Spleen (tissue), 11 donors: Measurements from ENCODE around the gene METTL4. TPM values are rescaled to one million over a fixed set of nuclear protein-coding genes. Genes with fewer than 3 reads are reported as not detected.

Source experiments
- DNase-seq: peaks from one replicate; pipeline ENCODE4 v3.0.0-alpha.2; 2020
- H3K27ac ChIP-seq, 8 donors: fragments of 200-600 bp; sonication (generic) in 7 of 8; 1 replicate in 4 of 8; 2 replicates in 4 of 8; pipeline versions ENCODE4 v1.5.0 to v1.8.0; 2016 to 2021; ENCODE audit warnings: inconsistent platforms in 4 of 8, mild to moderate bottlenecking in 4 of 8, moderate library complexity in 1 of 8
- H3K27me3 ChIP-seq, 7 donors: fragments of 200-600 bp; sonication (generic) in 6 of 7; replicated peaks in 1 of 7; 1 replicate in 4 of 7; 2 replicates in 3 of 7; pipeline versions ENCODE4 v1.5.0 to v1.8.0; 2016 to 2021; ENCODE audit warnings: inconsistent platforms in 3 of 7, mild to moderate bottlenecking in 1 of 7
- H3K36me3 ChIP-seq, 6 donors: fragments of 200-600 bp; sonication (generic) in 5 of 6; 1 replicate in 4 of 6; 2 replicates in 2 of 6; pipeline versions ENCODE4 v1.5.0 to v1.8.0; 2016 to 2021; ENCODE audit warnings: inconsistent platforms in 2 of 6
- H3K4me1 ChIP-seq, 6 donors: fragments of 200-600 bp; sonication (generic) in 5 of 6; 1 replicate in 3 of 6; 2 replicates in 3 of 6; pipeline versions ENCODE4 v1.5.0 to v1.8.0; 2016 to 2021; ENCODE audit warnings: inconsistent platforms in 3 of 6
- H3K4me3 ChIP-seq, 8 donors: fragments of 200-600 bp; sonication (generic) in 7 of 8; 1 replicate in 4 of 8; 2 replicates in 4 of 8; pipeline versions ENCODE4 v1.5.0 to v1.8.0; 2016 to 2021; ENCODE audit warnings: inconsistent platforms in 4 of 8, mild to moderate bottlenecking in 4 of 8, moderate library complexity in 2 of 8
- H3K9me3 ChIP-seq, 8 donors: fragments of 200-600 bp; sonication (generic) in 7 of 8; 1 replicate in 4 of 8; 2 replicates in 4 of 8; pipeline versions ENCODE4 v1.5.0 to v1.8.0; 2016 to 2021; ENCODE audit warnings: inconsistent platforms in 4 of 8
- POLR2A ChIP-seq, 3 donors: fragments of 450-650 bp; IDR thresholded peaks; one replicate each; pipeline ENCODE4 v1.5.1; 2017; ENCODE audit warnings: antibody characterized with exemption in 3 of 3, mild to moderate bottlenecking in 1 of 3
- POLR2AphosphoS5 ChIP-seq, 3 donors: sonication (generic); formaldehyde crosslinking; IDR thresholded peaks; one replicate each; pipeline ENCODE4 v1.5.1; 2017; ENCODE audit warnings: antibody characterized with exemption in 3 of 3
- WGBS, 5 donors: extraction: QIAGEN DNeasy Blood & Tissue Kit in 3 of 5; methylation state at CpG; one replicate each; pipeline versions ENCODE4 v1.1.5 to v1.1.7; 2013 to 2018; 5-methylcytosine and 5-hydroxymethylcytosine counted together
- intact Hi-C: fragments of 100-400 bp; cut with DNase I; formaldehyde crosslinking; loops from one replicate; pipeline ENCODE4 v1.15.0; 2023; ENCODE audit warnings: low total_unique reads
- polyA plus RNA-seq, 3 donors: library from polyadenylated mRNA; stranded (reverse); fragments of 200-250 nt; gene quantifications; one replicate each; pipeline ENCODE4 v1.2.1, GENCODE V29; 2013
- total RNA-seq, 7 donors: library from RNA; depleted of rRNA in 3 of 7; stranded (reverse); fragments of >200 nt in 3 of 7; fragmentation: NEBNext Ultra II Directional in 4 of 7; extraction: Animal tissue kit (Norgen Biotek cat#: 25700) in 4 of 7; gene quantifications; one replicate each; pipeline versions ENCODE4 v1.1.0 to v1.2.1, GENCODE V29; 2016 to 2021
- TF ChIP-seq, protein P1 (sequence below), 11 experiments: fragments of 200-600 bp in 7 of 11; fragments of 450-650 bp in 4 of 11; sonication (generic) in 4 of 11; IDR thresholded peaks in 8 of 11; conservative IDR thresholded peaks in 3 of 11; 1 replicate in 7 of 11; 2 replicates in 4 of 11; pipeline versions ENCODE4 v1.4.0 to v1.8.0; 2016 to 2021; ENCODE audit warnings: antibody characterized with exemption in 11 of 11, inconsistent platforms in 4 of 11, mild to moderate bottlenecking in 1 of 11
- donor health status: healthy with polysubstance abuse.
- donor health status: DM: no; HTN: no; CAD: no; lungs with moderate emphysema.
- donor health status: DM: no; HTN: no; CAD: no.
- donor health status: Bipolar disorder and iron deficiency.
- donor health status: healthy.
- donor health status: DM: no; HTN: no; CAD: no.
- donor health status: DM: yes; HTN: yes; CAD: no.

The METTL4 gene
- total and polyA plus RNA-seq, 10 donors, result 9.1 to 30.8 (median 14.9) TPM

DNA sequence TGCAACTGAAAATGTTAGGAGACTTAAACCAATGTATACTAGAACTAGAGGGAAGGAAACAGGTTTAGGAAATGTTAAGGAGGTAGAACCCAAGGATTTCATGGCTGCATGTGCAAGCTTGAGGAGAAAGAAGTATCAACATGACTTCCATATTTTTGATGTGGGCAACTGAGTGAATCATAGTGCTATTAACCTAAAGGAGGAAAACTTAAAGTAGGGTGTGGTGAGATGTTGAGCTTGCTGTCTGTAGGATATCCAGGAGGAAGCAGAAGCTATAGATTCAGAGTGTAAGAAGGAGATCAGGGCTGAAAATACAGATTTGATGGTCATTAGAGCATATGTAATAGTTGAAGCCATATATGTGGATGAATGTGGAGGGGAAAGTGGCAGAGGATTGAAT is 31.5 kb upstream of the METTL4 start:
- H3K36me3 ChIP-seq, result no peaks in the 10 kb centered on the region

DNA sequence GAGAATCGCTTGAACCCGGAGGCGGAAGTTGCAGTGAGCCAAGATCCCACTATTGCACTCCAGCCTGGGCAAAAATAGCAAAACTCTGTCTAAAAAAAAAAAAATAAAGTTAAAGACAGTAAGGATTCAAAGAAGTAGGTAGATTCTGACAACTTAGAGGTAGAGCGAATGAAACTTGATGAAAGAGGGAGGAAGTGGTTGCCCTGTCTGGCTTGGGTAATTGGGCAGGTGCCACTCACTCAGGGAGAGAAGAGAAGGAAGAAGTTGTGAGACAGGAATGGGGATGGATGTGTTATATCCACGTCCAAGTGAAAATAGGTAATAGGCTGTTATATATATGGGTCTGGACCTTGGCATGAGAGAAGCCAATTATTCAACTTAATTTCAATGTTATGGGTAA is 26.3 kb upstream of the METTL4 start:
- no peaks in the 10 kb centered on the region for H3K27me3 ChIP-seq
- no peak overlapping the region for H3K4me3 ChIP-seq
- peaks cover 0 to 6% (median 0%) of the 10 kb centered on the region in 6 donors for H3K36me3 ChIP-seq
- intact Hi-C loops, result no loop called here
- no peaks in the 10 kb centered on the region for H3K9me3 ChIP-seq
- no peak overlapping the region for H3K27ac ChIP-seq
- 75 to 88% (median 82%) methylated on average over 5 of the region's 5 CpGs for WGBS, 5 donors
- TF ChIP-seq, protein P1, sequence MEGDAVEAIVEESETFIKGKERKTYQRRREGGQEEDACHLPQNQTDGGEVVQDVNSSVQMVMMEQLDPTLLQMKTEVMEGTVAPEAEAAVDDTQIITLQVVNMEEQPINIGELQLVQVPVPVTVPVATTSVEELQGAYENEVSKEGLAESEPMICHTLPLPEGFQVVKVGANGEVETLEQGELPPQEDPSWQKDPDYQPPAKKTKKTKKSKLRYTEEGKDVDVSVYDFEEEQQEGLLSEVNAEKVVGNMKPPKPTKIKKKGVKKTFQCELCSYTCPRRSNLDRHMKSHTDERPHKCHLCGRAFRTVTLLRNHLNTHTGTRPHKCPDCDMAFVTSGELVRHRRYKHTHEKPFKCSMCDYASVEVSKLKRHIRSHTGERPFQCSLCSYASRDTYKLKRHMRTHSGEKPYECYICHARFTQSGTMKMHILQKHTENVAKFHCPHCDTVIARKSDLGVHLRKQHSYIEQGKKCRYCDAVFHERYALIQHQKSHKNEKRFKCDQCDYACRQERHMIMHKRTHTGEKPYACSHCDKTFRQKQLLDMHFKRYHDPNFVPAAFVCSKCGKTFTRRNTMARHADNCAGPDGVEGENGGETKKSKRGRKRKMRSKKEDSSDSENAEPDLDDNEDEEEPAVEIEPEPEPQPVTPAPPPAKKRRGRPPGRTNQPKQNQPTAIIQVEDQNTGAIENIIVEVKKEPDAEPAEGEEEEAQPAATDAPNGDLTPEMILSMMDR (IDR thresholded peaks at IDR 0.05 in 8 of 11, conservative IDR thresholded peaks at IDR 0.05 in 3 of 11), result no peak
- TF ChIP-seq POLR2AphosphoS5 (IDR thresholded peaks at IDR 0.05) (no peak), POLR2A (IDR thresholded peaks at IDR 0.05) (no peak)
- no peak for DNase-seq
- peaks cover 0 to 10% (median 0%) of the 10 kb centered on the region in 6 donors for H3K4me1 ChIP-seq

More for the DNA sequence above, 31.5 kb upstream of the METTL4 start:
- no peaks in the 10 kb centered on the region for H3K9me3 ChIP-seq
- no peak overlapping the region for H3K4me3 ChIP-seq
- TF ChIP-seq POLR2A (IDR thresholded peaks at IDR 0.05), result no peak
- TF ChIP-seq, protein P1 (IDR thresholded peaks at IDR 0.05 in 8 of 11, conservative IDR thresholded peaks at IDR 0.05 in 3 of 11), result no peak
- TF ChIP-seq POLR2AphosphoS5 (IDR thresholded peaks at IDR 0.05), result no peak
- intact Hi-C loops, result no loop called here
- DNase-seq, result no peak
- no peaks in the 10 kb centered on the region for H3K27me3 ChIP-seq
- no peak overlapping the region for H3K27ac ChIP-seq
- peaks cover 5 to 30% (median 16%) of the 10 kb centered on the region in 6 donors for H3K4me1 ChIP-seq

DNA sequence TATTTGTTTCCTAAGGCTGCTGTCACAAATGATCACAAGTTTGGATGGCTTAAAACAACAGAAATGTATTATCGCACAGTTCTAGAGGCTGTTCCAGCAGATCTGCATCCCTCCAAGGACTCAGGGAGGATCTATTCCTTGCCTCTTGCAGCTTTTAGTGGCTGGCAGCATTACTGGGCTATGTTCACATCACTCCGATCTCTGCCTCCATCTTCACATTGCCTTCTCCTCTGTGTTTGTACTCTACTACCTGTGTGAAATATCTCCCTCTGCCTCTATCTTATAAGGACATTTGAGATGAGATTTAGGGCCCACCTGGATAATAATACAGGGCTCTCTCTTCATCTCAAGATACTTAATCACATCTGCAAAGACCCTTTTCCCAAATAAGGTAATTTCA is 19.0 kb upstream of the METTL4 start:
- intact Hi-C loops, result no loop called here
- 86 to 97% (median 87%) methylated on average over 2 of the region's 2 CpGs for WGBS, 5 donors
- Histone ChIP-seq H3K9me3 (no peaks in the 10 kb centered on the region), H3K36me3 (peaks cover 0 to 22% (median 0%) of the 10 kb centered on the region in 6 donors), H3K27ac (peak overlapping the region; percentile 58 to 87 (median 76)), H3K4me1 (peaks cover 7 to 29% (median 20%) of the 10 kb centered on the region in 6 donors), H3K27me3 (no peaks in the 10 kb centered on the region), H3K4me3 (peak overlapping the region in 4 of 8 donors; percentile 0 to 50 (median 12))
- no peak for DNase-seq
- TF ChIP-seq POLR2A (IDR thresholded peaks at IDR 0.05) (no peak), POLR2AphosphoS5 (IDR thresholded peaks at IDR 0.05) (no peak)
- TF ChIP-seq, protein P1 (IDR thresholded peaks at IDR 0.05 in 8 of 11, conservative IDR thresholded peaks at IDR 0.05 in 3 of 11), result no peak

DNA sequence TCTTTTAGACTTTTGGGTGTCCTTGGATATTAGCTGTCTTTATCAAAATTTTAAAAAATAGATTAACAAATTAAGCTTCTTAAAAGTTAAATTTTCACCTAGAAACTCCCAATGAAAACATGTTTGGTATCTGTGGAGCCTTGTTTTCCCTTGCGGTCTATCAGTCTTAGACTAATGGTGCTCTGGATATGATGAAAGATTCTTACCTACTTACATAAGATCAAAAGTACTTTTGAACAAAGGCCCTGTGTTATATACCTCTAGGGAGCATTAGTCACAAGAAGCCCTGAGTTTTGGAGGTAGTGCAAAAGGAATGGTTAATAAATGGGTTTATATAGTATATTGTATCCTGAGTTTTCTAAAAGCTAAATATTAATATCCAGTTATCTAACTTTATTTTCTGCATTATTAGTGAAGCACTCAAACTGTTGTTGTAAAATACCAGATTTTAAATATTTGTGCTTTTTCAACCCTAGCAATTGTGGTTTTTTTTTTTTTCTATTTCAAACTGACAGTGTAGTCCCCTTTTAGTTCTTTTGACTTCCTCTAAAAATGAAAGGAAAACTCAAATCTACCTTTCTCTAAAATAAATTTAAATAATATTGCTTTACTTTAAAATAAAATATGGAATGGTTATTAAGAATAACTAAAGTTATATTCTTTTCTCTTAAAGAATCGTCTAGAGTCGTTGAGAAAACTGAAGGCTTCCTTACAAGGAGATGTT is 18.2 kb upstream of the METTL4 start:
- Histone ChIP-seq H3K36me3 (peaks cover 0 to 22% (median 0%) of the 10 kb centered on the region in 6 donors), H3K27me3 (no peaks in the 10 kb centered on the region), H3K27ac (peak overlapping the region; percentile 58 to 87 (median 76)), H3K4me1 (peaks cover 7 to 29% (median 20%) of the 10 kb centered on the region in 6 donors), H3K9me3 (no peaks in the 10 kb centered on the region), H3K4me3 (peak overlapping the region in 3 of 8 donors; percentile 0 to 50 (median 21))
- no peak for DNase-seq
- intact Hi-C loops, result no loop called here
- TF ChIP-seq, protein P1 (IDR thresholded peaks at IDR 0.05 in 8 of 11, conservative IDR thresholded peaks at IDR 0.05 in 3 of 11), result no peak
- TF ChIP-seq POLR2AphosphoS5 (IDR thresholded peaks at IDR 0.05) (no peak), POLR2A (IDR thresholded peaks at IDR 0.05) (no peak)
- 72 to 86% (median 84%) methylated on average over 3 of the region's 3 CpGs for WGBS, 5 donors
